Panc1 (cell line): ENCODE results near the gene PLD1.

Source experiments
- CTCF ChIP-seq: fragments of 450-650 bp; IDR thresholded peaks from 2 replicates; pipeline ENCODE4 v1.5.1; 2017; ENCODE audit warnings: mild to moderate bottlenecking
- POLR2AphosphoS5 ChIP-seq: IDR thresholded peaks from 2 replicates; pipeline ENCODE4 v1.6.1; 2012; ENCODE audit warnings: mild to moderate bottlenecking, low read depth, low read length, moderate library complexity

- no peak for TF ChIP-seq POLR2AphosphoS5
- TF ChIP-seq CTCF, result no peak
Measured at GRCh38 chr3:171602072-171602471, 208.2 kb downstream of the PLD1 start.
